ENCODE data around the gene BRWD1. TPM values are rescaled to one million over a fixed set of nuclear protein-coding genes. Genes with fewer than 3 reads are reported as not detected.

The BRWD1 gene
- total RNA-seq, 4 donors from 2014 or later: 65.3 to 99.4 (median 87.7) TPM

DNA sequence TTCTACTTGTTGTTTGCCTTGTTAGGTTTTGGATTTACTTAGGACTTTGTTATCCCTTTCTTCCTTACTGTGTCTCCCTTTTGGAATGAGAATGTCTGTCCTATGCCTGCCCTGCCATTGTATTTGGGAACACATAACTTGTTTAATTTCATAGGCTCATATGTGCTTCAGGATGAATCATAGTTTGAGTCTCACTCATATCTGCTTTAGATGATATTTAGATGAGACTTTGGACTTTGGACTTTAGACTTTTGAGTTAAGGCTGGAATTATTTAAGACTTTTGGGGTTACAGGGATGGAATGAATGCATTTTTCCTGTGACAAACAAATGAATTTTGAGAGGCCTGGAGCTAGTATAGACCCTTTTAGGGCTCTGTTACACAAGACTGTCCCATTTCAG, 163.6 kb downstream of the BRWD1 start:
- Histone ChIP-seq H3K4me1 (no peaks in the 10 kb centered on the region), H3K36me3 (no peaks in the 10 kb centered on the region), H3K4me3 (no peak overlapping the region), H3K27ac (no peak overlapping the region), H3K9me3 (peaks cover 0 to 7% (median 0%) of the 10 kb centered on the region in 4 donors), H3K27me3 (no peaks in the 10 kb centered on the region)
- no peak for DNase-seq (ENCODE audit: low spot score in 2 of 2)
- TF ChIP-seq POLR2A (IDR thresholded peaks at IDR 0.05): no peak
- TF ChIP-seq, protein P1, sequence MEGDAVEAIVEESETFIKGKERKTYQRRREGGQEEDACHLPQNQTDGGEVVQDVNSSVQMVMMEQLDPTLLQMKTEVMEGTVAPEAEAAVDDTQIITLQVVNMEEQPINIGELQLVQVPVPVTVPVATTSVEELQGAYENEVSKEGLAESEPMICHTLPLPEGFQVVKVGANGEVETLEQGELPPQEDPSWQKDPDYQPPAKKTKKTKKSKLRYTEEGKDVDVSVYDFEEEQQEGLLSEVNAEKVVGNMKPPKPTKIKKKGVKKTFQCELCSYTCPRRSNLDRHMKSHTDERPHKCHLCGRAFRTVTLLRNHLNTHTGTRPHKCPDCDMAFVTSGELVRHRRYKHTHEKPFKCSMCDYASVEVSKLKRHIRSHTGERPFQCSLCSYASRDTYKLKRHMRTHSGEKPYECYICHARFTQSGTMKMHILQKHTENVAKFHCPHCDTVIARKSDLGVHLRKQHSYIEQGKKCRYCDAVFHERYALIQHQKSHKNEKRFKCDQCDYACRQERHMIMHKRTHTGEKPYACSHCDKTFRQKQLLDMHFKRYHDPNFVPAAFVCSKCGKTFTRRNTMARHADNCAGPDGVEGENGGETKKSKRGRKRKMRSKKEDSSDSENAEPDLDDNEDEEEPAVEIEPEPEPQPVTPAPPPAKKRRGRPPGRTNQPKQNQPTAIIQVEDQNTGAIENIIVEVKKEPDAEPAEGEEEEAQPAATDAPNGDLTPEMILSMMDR (IDR thresholded peaks at IDR 0.05): no peak

DNA sequence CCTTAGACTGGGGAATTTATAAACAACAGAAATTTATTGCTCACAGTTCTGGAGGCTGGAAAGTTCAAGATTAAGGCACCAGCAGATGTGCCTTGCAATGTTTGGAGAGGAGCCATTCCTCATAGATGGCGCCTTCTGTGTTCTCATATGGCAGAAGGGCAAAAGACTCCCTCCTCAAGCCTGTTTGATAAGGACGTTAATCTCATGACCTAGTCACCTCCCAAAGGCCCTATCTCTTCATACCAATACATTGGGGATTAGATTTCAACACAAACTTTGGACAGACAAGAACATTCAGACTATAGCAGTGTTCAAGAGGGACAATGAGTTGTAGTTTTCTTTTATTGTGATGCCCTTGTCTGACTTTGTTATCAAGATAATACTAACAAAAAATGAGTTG, 164.5 kb downstream of the BRWD1 start:
- Histone ChIP-seq H3K4me3 (no peak overlapping the region), H3K27me3 (no peaks in the 10 kb centered on the region), H3K4me1 (no peaks in the 10 kb centered on the region), H3K9me3 (peaks cover 0 to 11% (median 0%) of the 10 kb centered on the region in 4 donors), H3K27ac (no peak overlapping the region), H3K36me3 (no peaks in the 10 kb centered on the region)
- 57 to 74% methylated on average over 2 of the region's 2 CpGs for WGBS, 2 donors
- no peak for DNase-seq (ENCODE audit: low spot score in 2 of 2)
- no peak for TF ChIP-seq EP300 (IDR thresholded peaks at IDR 0.05)
- no peak for TF ChIP-seq POLR2A (IDR thresholded peaks at IDR 0.05)
- TF ChIP-seq, protein P1 (IDR thresholded peaks at IDR 0.05): no peak

GRCh38 chr21:39144191-39144590, 169.2 kb downstream of the BRWD1 start:
- 74 to 88% methylated on average over 3 of the region's 3 CpGs for WGBS, 2 donors
- H3K9me3 ChIP-seq: peaks cover 0 to 11% (median 0%) of the 10 kb centered on the region in 4 donors
- no peak overlapping the region for H3K27ac ChIP-seq
- no peaks in the 10 kb centered on the region for H3K36me3 ChIP-seq
- H3K4me1 ChIP-seq: no peaks in the 10 kb centered on the region
- no peaks in the 10 kb centered on the region for H3K27me3 ChIP-seq
- TF ChIP-seq POLR2A (IDR thresholded peaks at IDR 0.05): no peak
- TF ChIP-seq, protein P1 (IDR thresholded peaks at IDR 0.05): no peak
- TF ChIP-seq EP300 (IDR thresholded peaks at IDR 0.05): no peak
- no peak for DNase-seq (ENCODE audit: low spot score in 2 of 2)
- no peak overlapping the region for H3K4me3 ChIP-seq

DNA sequence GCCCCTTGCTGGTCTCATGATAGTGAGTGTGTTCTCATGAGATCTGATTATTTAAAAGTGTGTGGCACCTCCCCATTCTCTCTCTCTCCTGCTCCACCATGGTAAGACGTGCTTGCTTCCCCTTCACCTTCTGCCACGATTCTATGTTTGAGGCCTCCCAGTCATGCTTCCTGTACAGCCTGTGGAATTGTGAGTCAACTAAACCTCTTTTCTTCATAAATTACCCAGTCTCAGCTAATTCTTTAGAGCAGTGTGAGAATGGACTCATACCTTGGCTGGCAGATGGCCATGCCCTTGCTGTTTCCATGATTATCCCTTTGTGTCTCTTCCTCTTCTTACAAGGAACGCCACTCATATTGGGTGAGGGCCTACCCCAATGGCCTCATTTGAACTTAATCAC, 170.5 kb downstream of the BRWD1 start:
- Histone ChIP-seq H3K27ac (no peak overlapping the region), H3K9me3 (peaks cover 0 to 11% (median 0%) of the 10 kb centered on the region in 4 donors), H3K4me1 (peaks cover 0 to 8% (median 0%) of the 10 kb centered on the region in 4 donors), H3K36me3 (no peaks in the 10 kb centered on the region), H3K27me3 (no peaks in the 10 kb centered on the region), H3K4me3 (no peak overlapping the region)
- DNase-seq (ENCODE audit: low spot score in 2 of 2): no peak
- WGBS, 2 donors: 73 to 84% methylated on average over 3 of the region's 3 CpGs
- TF ChIP-seq, protein P1 (IDR thresholded peaks at IDR 0.05): no peak
- TF ChIP-seq EP300 (IDR thresholded peaks at IDR 0.05) (no peak), POLR2A (IDR thresholded peaks at IDR 0.05) (no peak)

- 79 to 84% methylated on average over 3 of the region's 3 CpGs for WGBS, 2 donors
- Histone ChIP-seq H3K27ac (no peak overlapping the region), H3K9me3 (peaks cover 0 to 11% (median 0%) of the 10 kb centered on the region in 4 donors), H3K27me3 (no peaks in the 10 kb centered on the region), H3K4me1 (peaks cover 0 to 23% (median 0%) of the 10 kb centered on the region in 4 donors), H3K36me3 (no peaks in the 10 kb centered on the region), H3K4me3 (no peak overlapping the region)
- TF ChIP-seq, protein P1 (IDR thresholded peaks at IDR 0.05): no peak
- TF ChIP-seq EP300 (IDR thresholded peaks at IDR 0.05) (no peak), POLR2A (IDR thresholded peaks at IDR 0.05) (no peak)
- no peak for DNase-seq (ENCODE audit: low spot score in 2 of 2)
Measured at GRCh38 chr21:39141502-39141901, 171.9 kb downstream of the BRWD1 start.
